A673 (cell line): Measurements from ENCODE around the gene SYNJ2. TPM values are rescaled to one million over a fixed set of nuclear protein-coding genes. Genes with fewer than 3 reads are reported as not detected.

Experiments used
- BruUV-seq: library from RNA; stranded (reverse); fragments of 400-500 nt; replicated peaks from 2 replicates; lab custom pipeline; 2021; lab: Mats Ljungman, UMichigan
- CTCF ChIA-PET: fragments of 300-600 bp; sonication (Branson Sonifier 250); formaldehyde crosslinking; loops from one replicate; lab custom pipeline; 2022; ENCODE audit warnings: antibody characterized with exemption; lab: Charles Lee
- POLR2A ChIA-PET: fragments of 300-600 bp; sonication (Branson Sonifier 250); formaldehyde crosslinking; loops from one replicate; lab custom pipeline; 2022; ENCODE audit warnings: antibody characterized with exemption; ENCODE audit not compliant: low non-redundant PET; lab: Charles Lee
- DNase-seq: peaks from one replicate; pipeline ENCODE4 v3.0.0-alpha.2; 2015; ENCODE audit warnings: low spot score
- H3K27ac ChIP-seq: fragments of 200-600 bp; sonication (generic); 2 replicates; pipeline ENCODE4 v1.5.1; 2016; ENCODE audit warnings: mixed run types, low read depth, mild to moderate bottlenecking, mixed read lengths, antibody characterized with exemption, low read length; ENCODE audit not compliant: poor library complexity, severe bottlenecking
- H3K27me3 ChIP-seq: fragments of 200-600 bp; sonication (generic); replicated peaks from 2 replicates; pipeline ENCODE4 v1.6.1; 2017; ENCODE audit warnings: mixed run types, low read depth, mild to moderate bottlenecking, mixed read lengths, antibody characterized with exemption, low read length; ENCODE audit not compliant: insufficient read depth, poor library complexity
- H3K36me3 ChIP-seq: fragments of 200-600 bp; sonication (generic); 2 replicates; pipeline ENCODE4 v1.6.1; 2016; ENCODE audit warnings: mixed run types, mild to moderate bottlenecking, mixed read lengths, antibody characterized with exemption, low read length; ENCODE audit not compliant: insufficient read depth, poor library complexity, severe bottlenecking
- H3K4me1 ChIP-seq: fragments of 200-600 bp; sonication (generic); 2 replicates; pipeline ENCODE4 v1.6.1; 2017; ENCODE audit warnings: mixed run types, mild to moderate bottlenecking, mixed read lengths, antibody characterized with exemption, low read length; ENCODE audit not compliant: insufficient read depth, poor library complexity, severe bottlenecking
- H3K4me3 ChIP-seq: fragments of 200-600 bp; sonication (generic); 2 replicates; pipeline ENCODE4 v1.5.1; 2016; ENCODE audit warnings: low read depth, mixed run types, mild to moderate bottlenecking, mixed read lengths, low read length; ENCODE audit not compliant: poor library complexity, severe bottlenecking
- H3K9me3 ChIP-seq: fragments of 200-600 bp; sonication (generic); 2 replicates; pipeline ENCODE4 v1.6.1; 2016; ENCODE audit warnings: mixed run types, low read depth, mild to moderate bottlenecking, mixed read lengths, antibody characterized with exemption, low read length; ENCODE audit not compliant: poor library complexity, severe bottlenecking
- CTCF ChIP-seq: fragments of 300-800, 200-600 bp; sonication (generic); conservative IDR thresholded peaks from 2 replicates; pipeline ENCODE4 v1.5.1; 2017; ENCODE audit warnings: low read depth, mild to moderate bottlenecking, antibody characterized with exemption, low read length, moderate library complexity, mixed read lengths
- EZH2 ChIP-seq: fragments of 200-600 bp; sonication (generic); IDR thresholded peaks from 2 replicates; pipeline ENCODE4 v1.6.1; 2017; ENCODE audit warnings: borderline replicate concordance, low read depth, mild to moderate bottlenecking, mixed read lengths, antibody characterized with exemption, low read length; ENCODE audit not compliant: poor library complexity, severe bottlenecking
- intact Hi-C: fragments of 100-400 bp; cut with micrococcal nuclease; formaldehyde crosslinking; loops from one replicate; pipeline ENCODE4 v1.10.0; 2022; ENCODE audit not compliant: unreplicated experiment
- total RNA-seq: library from RNA; stranded (reverse); gene quantifications from 2 replicates; pipeline ENCODE4 v1.2.3, GENCODE V29; 2021

The SYNJ2 gene
- total RNA-seq, 1 experiment from 2014 or later: 37.0 TPM

DNA sequence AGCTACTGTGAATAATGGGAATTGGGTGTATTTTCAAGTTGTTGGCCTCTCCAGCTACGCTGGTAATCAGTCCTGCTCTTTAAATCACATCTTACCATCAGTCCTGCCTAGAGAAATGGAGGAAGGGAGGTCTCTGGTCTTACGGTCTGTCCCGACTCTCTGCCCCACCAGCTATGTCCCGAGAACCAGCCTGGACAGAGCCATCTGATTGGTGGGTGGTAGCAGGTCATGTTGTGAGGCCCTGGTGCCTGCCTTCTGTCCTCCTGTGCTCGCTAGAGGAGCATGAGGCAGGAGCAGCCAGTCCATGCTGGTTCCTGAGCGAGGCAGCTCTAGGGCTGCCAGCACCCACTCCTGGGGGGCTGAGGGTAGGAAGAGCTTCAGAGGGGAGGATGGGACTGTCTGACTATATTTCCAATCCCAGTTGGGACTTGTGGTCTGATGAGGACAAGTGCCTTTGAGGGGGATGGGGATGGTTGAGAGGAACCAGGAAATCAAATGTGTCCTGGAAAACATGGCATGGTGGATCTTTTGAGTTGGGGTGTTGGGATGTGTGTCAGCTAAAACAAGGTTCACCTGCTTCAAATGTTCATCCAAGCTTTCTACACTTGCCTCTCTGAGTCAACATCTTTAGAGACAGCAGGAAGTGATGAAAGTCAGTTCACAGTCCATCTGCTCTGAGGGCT is 33.0 kb downstream of the SYNJ2 start:
- Histone ChIP-seq H3K4me1 (peaks cover 71% of the 10 kb centered on the region), H3K4me3 (no peak overlapping the region), H3K27me3 (no peaks in the 10 kb centered on the region), H3K36me3 (no peaks in the 10 kb centered on the region), H3K27ac (peak overlapping the region; percentile 14), H3K9me3 (no peaks in the 10 kb centered on the region)
- TF ChIP-seq CTCF (no peak), EZH2 (no peak)
- DNase-seq: no peak
- CTCF ChIA-PET: interaction anchor here (1.2 kb wide), 1 partner anchor 12 kb away, joined by 4 read pairs; no protein-coding TSS in a partner anchor
- intact Hi-C loops: no loop called here
- no TSS peak for BruUV-seq
- POLR2A ChIA-PET: no interaction called here

GRCh38 chr6:158015188-158015506 is 33.5 kb downstream of the SYNJ2 start:
- H3K4me3 ChIP-seq: no peak overlapping the region
- peaks cover 2% of the 10 kb centered on the region for H3K36me3 ChIP-seq
- intact Hi-C loops: no loop called here
- peaks cover 68% of the 10 kb centered on the region for H3K4me1 ChIP-seq
- no peak for DNase-seq
- H3K27ac ChIP-seq: peak overlapping the region; percentile 14
- no peaks in the 10 kb centered on the region for H3K27me3 ChIP-seq
- CTCF ChIA-PET: interaction anchor here (1.2 kb wide), 1 partner anchor 12 kb away, joined by 4 read pairs; no protein-coding TSS in a partner anchor
- H3K9me3 ChIP-seq: no peaks in the 10 kb centered on the region
- no peak for TF ChIP-seq EZH2
- BruUV-seq: no TSS peak
- POLR2A ChIA-PET: no interaction called here

DNA sequence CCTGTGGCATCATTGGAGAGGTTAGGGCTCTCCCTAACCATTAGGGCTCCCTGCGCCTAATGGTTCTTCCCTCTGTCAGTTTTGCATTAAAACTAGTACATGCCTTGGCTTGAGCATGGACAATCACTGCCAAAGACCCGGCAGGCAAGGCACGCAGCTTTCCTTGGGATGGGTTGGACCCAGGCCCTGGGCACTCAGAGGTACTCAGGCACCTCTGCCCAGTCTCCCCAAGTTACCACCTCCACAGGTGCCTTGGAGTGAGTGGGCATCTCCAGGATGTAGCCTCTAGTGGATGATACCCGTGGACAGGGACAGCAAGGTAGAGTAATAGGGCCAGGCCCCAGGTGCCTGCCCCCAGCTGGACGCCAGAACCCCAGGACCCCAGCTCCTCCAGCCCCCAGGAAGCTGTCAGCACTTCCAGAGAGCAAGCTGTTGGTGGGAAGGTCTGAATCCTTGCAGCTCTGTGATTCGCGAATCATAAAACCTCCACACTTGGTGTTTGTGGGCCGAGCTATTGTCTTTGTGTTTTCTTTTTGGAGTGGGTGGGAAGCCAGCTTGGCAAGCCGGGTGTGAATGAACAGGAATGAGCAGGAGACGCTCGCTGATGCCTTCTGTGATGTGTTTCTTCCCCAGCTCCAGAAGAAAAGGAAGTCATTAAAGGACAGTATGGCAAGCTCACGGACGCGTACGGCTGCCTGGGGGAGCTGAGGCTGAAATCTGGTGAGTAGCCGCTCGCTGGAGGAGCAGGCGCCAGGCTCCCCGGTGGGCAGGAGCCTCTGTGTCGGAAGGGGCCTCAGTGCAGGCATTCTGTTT is 35.1 kb downstream of the SYNJ2 start:
- DNase-seq: peak; percentile 82
- TF ChIP-seq CTCF (no peak), EZH2 (no peak)
- H3K36me3 ChIP-seq: peaks cover 8% of the 10 kb centered on the region
- ChIA-PET POLR2A (no interaction called here), CTCF (interaction anchor here (1.4 kb wide), 1 partner anchor 9 kb away, joined by 14 read pairs; no protein-coding TSS in a partner anchor)
- intact Hi-C loops: no loop called here
- H3K4me3 ChIP-seq: peak overlapping the region; percentile 19
- BruUV-seq: no TSS peak
- no peaks in the 10 kb centered on the region for H3K9me3 ChIP-seq
- H3K27ac ChIP-seq: peak overlapping the region; percentile 57
- H3K4me1 ChIP-seq: peaks cover 64% of the 10 kb centered on the region
- no peaks in the 10 kb centered on the region for H3K27me3 ChIP-seq
